ENCODE results near the gene ADAMTS15. TPM values are rescaled to one million over a fixed set of nuclear protein-coding genes. Genes with fewer than 3 reads are reported as not detected.

Gene ADAMTS15
- total RNA-seq, 1 donor from 2014 or later, result 9.9 TPM

DNA sequence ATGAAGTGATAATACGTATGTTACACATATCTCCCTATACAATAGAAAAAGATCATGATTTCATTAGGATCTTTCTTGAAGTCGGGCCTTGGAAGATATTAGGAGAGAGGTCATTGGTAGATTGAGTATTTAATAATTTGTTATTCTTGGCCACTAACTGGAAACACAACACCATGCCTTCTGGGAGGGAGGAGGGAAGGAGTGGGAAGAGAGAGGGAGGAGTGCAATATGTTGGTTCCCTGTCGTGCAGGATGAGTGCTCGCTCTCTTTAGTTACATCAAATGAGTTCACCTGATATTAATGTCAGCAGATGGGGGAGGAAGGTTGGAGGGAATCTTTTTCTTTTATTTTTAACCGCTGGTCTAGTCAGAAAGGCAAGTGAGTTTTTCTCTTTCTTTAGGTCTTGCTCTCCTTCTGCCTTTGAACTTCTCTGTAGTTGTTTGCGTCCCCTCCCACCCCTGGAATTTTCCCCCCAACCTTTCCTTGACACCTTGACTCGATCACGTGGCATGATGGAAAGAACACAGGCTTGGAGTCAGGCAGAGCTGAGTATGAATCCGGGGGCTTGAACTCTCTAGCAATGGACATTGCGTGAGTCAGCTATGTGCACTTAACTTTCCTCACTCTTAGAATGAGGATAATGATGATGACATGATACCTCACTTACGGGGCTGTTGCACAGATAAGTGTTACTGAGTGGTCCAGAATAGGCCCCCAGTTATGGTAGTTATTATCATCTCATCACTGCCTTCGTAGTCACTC is 6.2 kb downstream of the ADAMTS15 start:
- H3K36me3 Mint-ChIP-seq, result no peaks in the 10 kb centered on the region
- no peaks in the 10 kb centered on the region for H3K9me3 Mint-ChIP-seq
- H3K27ac Mint-ChIP-seq, result peak overlapping the region; percentile 81
- DNase-seq (ENCODE audit: low spot score in 2 of 2, unreplicated experiment in 2 of 2), result no peak
- H3K4me3 Mint-ChIP-seq, result no peak overlapping the region
- TF ChIP-seq, protein P1, sequence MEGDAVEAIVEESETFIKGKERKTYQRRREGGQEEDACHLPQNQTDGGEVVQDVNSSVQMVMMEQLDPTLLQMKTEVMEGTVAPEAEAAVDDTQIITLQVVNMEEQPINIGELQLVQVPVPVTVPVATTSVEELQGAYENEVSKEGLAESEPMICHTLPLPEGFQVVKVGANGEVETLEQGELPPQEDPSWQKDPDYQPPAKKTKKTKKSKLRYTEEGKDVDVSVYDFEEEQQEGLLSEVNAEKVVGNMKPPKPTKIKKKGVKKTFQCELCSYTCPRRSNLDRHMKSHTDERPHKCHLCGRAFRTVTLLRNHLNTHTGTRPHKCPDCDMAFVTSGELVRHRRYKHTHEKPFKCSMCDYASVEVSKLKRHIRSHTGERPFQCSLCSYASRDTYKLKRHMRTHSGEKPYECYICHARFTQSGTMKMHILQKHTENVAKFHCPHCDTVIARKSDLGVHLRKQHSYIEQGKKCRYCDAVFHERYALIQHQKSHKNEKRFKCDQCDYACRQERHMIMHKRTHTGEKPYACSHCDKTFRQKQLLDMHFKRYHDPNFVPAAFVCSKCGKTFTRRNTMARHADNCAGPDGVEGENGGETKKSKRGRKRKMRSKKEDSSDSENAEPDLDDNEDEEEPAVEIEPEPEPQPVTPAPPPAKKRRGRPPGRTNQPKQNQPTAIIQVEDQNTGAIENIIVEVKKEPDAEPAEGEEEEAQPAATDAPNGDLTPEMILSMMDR (IDR thresholded peaks at IDR 0.05; ENCODE audit: unreplicated experiment), result no peak
- peaks cover 27% of the 10 kb centered on the region for H3K27me3 Mint-ChIP-seq (ENCODE audit: low read depth)
- H3K4me1 Mint-ChIP-seq, result peaks cover 46% of the 10 kb centered on the region

DNA sequence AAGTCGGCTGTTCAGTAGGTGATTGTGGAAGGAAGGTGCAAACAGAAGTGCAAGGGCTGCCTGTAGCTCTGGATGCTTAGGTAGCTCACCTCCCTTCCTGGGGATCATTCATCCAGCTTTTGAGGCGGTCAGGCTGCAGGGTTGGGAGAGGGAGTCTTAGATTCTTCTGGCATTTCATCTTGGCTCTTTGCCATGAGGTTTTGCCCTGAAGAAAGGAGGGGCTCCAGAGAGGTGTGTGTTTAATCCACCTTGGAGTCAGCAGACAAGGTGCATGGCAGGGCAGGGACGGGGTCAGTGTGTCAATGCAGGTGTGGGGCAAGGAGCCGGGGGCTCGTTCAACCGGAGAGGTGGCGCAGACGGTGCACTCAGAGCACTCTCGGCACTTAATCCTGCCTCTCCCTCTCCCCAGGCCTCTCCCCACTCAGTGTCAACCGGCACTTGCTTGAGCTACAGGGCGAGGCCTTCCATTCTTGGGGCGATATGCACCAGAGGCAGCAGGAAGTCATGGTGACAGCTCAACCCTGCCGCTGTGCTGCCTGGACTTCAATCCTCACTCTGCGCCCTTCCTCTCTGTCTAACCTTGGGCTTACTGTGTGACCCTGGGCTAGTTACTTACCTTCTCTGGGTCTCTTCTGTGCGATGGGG is 7.2 kb downstream of the ADAMTS15 start:
- Mint-ChIP-seq H3K27me3 (ENCODE audit: low read depth) (peaks cover 18% of the 10 kb centered on the region), H3K4me3 (no peak overlapping the region), H3K27ac (peak overlapping the region; percentile 81), H3K36me3 (no peaks in the 10 kb centered on the region), H3K9me3 (no peaks in the 10 kb centered on the region), H3K4me1 (peaks cover 38% of the 10 kb centered on the region)
- peak in 1 of 2 experiments; percentile 42 for DNase-seq (ENCODE audit: low spot score in 2 of 2, unreplicated experiment in 2 of 2)
- TF ChIP-seq, protein P1 (IDR thresholded peaks at IDR 0.05; ENCODE audit: unreplicated experiment), result no peak

DNA sequence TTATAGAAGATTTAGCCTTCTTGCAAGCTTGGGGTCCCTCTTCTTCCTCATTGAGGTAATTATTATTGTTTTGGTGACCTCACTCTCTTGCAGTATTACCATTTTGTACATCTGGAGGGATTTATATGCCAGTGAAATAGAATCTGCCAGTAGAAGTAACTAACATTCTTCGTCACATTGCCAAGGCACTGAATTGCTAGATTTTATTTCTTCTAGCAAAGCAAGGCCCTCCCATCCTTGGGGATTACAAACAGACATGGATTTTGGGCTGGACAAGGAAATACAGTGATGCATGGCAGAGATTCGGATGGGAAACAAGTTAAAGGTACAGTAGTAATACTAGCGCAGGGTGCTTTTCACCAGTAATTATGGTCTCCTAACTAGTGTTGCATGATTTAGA is 7.8 kb downstream of the ADAMTS15 start:
- Mint-ChIP-seq H3K9me3 (no peaks in the 10 kb centered on the region), H3K27me3 (ENCODE audit: low read depth) (peaks cover 11% of the 10 kb centered on the region), H3K4me1 (peaks cover 32% of the 10 kb centered on the region), H3K27ac (peak overlapping the region; percentile 81), H3K4me3 (no peak overlapping the region), H3K36me3 (no peaks in the 10 kb centered on the region)
- no peak for DNase-seq (ENCODE audit: low spot score in 2 of 2, unreplicated experiment in 2 of 2)
- TF ChIP-seq, protein P1 (IDR thresholded peaks at IDR 0.05; ENCODE audit: unreplicated experiment), result no peak

DNA sequence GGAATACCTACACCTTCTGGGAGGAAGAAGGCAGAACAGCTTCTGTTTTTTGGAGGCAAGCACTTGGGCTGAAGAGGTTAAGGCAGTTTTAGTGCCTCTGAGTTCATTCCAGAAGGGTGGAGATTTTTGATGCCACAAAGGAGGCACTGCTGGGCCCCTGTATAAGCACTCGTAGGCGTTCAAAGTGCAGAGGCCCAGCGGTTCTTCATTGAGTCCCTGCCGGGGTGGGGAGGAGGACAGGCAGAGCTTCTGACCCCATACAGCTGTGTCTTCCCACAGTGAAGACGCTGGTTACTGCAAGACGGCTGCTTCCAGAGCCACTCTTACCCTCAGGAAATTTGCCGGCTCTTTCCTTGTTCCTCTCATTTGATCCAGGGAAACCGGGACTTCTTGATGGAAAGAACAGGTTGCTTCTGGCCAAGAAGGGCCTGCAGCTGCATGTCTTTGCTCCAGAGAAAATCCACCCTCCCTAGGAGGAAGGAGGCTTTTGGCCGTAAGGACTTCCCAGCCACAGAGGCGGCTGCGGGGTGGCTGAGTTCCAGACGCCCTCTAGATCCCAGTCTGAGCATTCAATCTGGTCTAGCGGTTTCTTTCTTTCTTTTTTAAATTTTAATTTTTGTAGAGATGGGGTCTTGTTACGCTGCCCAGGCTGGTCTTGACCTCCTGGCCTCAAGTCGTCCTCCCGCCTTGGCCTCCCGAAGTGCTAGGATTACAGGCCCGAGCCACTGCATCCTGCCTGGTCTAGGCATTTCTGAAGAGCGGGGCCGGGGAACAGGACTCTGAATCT is 9.4 kb downstream of the ADAMTS15 start:
- peaks cover 2% of the 10 kb centered on the region for H3K36me3 Mint-ChIP-seq
- peaks cover 2% of the 10 kb centered on the region for H3K27me3 Mint-ChIP-seq (ENCODE audit: low read depth)
- H3K4me3 Mint-ChIP-seq, result no peak overlapping the region
- H3K27ac Mint-ChIP-seq, result no peak overlapping the region
- no peak for DNase-seq (ENCODE audit: low spot score in 2 of 2, unreplicated experiment in 2 of 2)
- TF ChIP-seq, protein P1 (IDR thresholded peaks at IDR 0.05; ENCODE audit: unreplicated experiment), result no peak
- H3K4me1 Mint-ChIP-seq, result peaks cover 28% of the 10 kb centered on the region
- H3K9me3 Mint-ChIP-seq, result no peaks in the 10 kb centered on the region

DNA sequence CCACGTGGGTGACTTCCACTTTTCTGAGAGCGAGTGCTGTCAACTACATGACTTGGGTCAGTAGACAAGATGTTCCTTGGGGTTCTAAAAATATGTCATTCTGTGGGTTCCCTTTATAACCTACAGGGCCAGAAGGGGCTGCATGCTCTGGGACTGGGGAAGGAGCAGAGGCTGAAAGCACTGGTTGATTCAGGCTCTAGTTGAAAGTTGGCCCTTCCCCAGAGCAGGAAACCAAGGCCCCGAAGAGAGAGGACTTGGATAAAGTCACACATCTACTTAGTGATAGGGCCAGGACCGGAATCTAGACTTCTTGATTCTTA is 9.9 kb downstream of the ADAMTS15 start:
- peaks cover 2% of the 10 kb centered on the region for H3K36me3 Mint-ChIP-seq
- H3K4me3 Mint-ChIP-seq, result no peak overlapping the region

More for the DNA sequence above, 9.9 kb downstream of the ADAMTS15 start:
- H3K27ac Mint-ChIP-seq, result no peak overlapping the region
- no peaks in the 10 kb centered on the region for H3K27me3 Mint-ChIP-seq (ENCODE audit: low read depth)
- peaks cover 25% of the 10 kb centered on the region for H3K4me1 Mint-ChIP-seq
- TF ChIP-seq, protein P1 (IDR thresholded peaks at IDR 0.05; ENCODE audit: unreplicated experiment), result no peak
- H3K9me3 Mint-ChIP-seq, result no peaks in the 10 kb centered on the region
- no peak for DNase-seq (ENCODE audit: low spot score in 2 of 2, unreplicated experiment in 2 of 2)

All from mesothelial cell of epicardium (in vitro differentiated cells).